ENCODE results near the gene RCBTB1. TPM values are rescaled to one million over a fixed set of nuclear protein-coding genes. Genes with fewer than 3 reads are reported as not detected.

RCBTB1 gene
- polyA plus RNA-seq, 1 donor (not counting 4 experiments of a cell fraction or from before 2014, with no cell fraction given), result 26.9 TPM

GRCh38 chr13:49607761-49608160, 22.4 kb upstream of the RCBTB1 start:
- Histone ChIP-seq H2AFZ (ENCODE audit: control insufficient read depth, low read length) (no peak overlapping the region), H3K4me2 (ENCODE audit: control insufficient read depth, extremely low read depth, insufficient read depth, low read depth, low read length) (no peak overlapping the region), H3K4me3 (ENCODE audit: control insufficient read depth in 2 of 3, extremely low read depth in 1 of 3, insufficient read depth in 2 of 3, low read depth in 1 of 3, low read length in 3 of 3) (no peak overlapping the region), H3K79me2 (ENCODE audit: control insufficient read depth, insufficient read depth, low read length) (no peaks in the 10 kb centered on the region), H4K20me1 (ENCODE audit: control insufficient read depth, extremely low read depth, insufficient read depth, low read length) (no peaks in the 10 kb centered on the region), H3K36me3 (ENCODE audit: control insufficient read depth in 2 of 2, extremely low read depth in 1 of 2, insufficient read depth in 2 of 2, low read length in 2 of 2) (no peaks in the 10 kb centered on the region), H3K27me3 (ENCODE audit: control insufficient read depth, extremely low read depth, insufficient read depth, low read length) (no peaks in the 10 kb centered on the region), H3K4me1 (ENCODE audit: control insufficient read depth, extremely low read depth, insufficient read depth, low read length) (no peaks in the 10 kb centered on the region), H3K9me3 (ENCODE audit: control insufficient read depth, low read depth, low read length) (no peaks in the 10 kb centered on the region), H3K9ac (ENCODE audit: control insufficient read depth, extremely low read depth, insufficient read depth, low read length) (no peak overlapping the region), H3K9me1 (ENCODE audit: control insufficient read depth, extremely low read depth, insufficient read depth, low read length) (no peaks in the 10 kb centered on the region), H3K27ac (ENCODE audit: control insufficient read depth, insufficient read depth, low read length) (no peak overlapping the region)
- TF ChIP-seq CTCF (optimal IDR thresholded peaks at IDR 0.05 in 1 of 3, IDR thresholded peaks at IDR 0.05 in 1 of 3, conservative IDR thresholded peaks at IDR 0.05 in 1 of 3; ENCODE audit: extremely low read depth in 1 of 3, insufficient read depth in 2 of 3, low read length in 3 of 3) (no peak), EZH2 (IDR thresholded peaks at IDR 0.05; ENCODE audit: low read length) (no peak)
- FAIRE-seq (no peak), DNase-seq (ENCODE audit: low read depth, low spot score) (no peak)
- dilution Hi-C loops (cut with MboI; ENCODE audit: extremely low pct_ligation_motif_present, low sequenced_read_pairs), result no loop called here

GRCh38 chr13:49606747-49607648, 21.6 kb upstream of the RCBTB1 start:
- TF ChIP-seq CTCF (optimal IDR thresholded peaks at IDR 0.05 in 1 of 3, IDR thresholded peaks at IDR 0.05 in 1 of 3, conservative IDR thresholded peaks at IDR 0.05 in 1 of 3; ENCODE audit: extremely low read depth in 1 of 3, insufficient read depth in 2 of 3, low read length in 3 of 3) (peak; percentile 77 to 98 (median 87)), EZH2 (IDR thresholded peaks at IDR 0.05; ENCODE audit: low read length) (no peak)
- Histone ChIP-seq H3K9ac (ENCODE audit: control insufficient read depth, extremely low read depth, insufficient read depth, low read length) (peak overlapping the region; percentile 33), H3K9me1 (ENCODE audit: control insufficient read depth, extremely low read depth, insufficient read depth, low read length) (no peaks in the 10 kb centered on the region), H3K36me3 (ENCODE audit: control insufficient read depth in 2 of 2, extremely low read depth in 1 of 2, insufficient read depth in 2 of 2, low read length in 2 of 2) (no peaks in the 10 kb centered on the region), H4K20me1 (ENCODE audit: control insufficient read depth, extremely low read depth, insufficient read depth, low read length) (no peaks in the 10 kb centered on the region), H3K27ac (ENCODE audit: control insufficient read depth, insufficient read depth, low read length) (no peak overlapping the region), H3K79me2 (ENCODE audit: control insufficient read depth, insufficient read depth, low read length) (no peaks in the 10 kb centered on the region), H3K4me3 (ENCODE audit: control insufficient read depth in 2 of 3, extremely low read depth in 1 of 3, insufficient read depth in 2 of 3, low read depth in 1 of 3, low read length in 3 of 3) (peak overlapping the region; percentile 11 to 53 (median 45)), H2AFZ (ENCODE audit: control insufficient read depth, low read length) (peak overlapping the region; percentile 92), H3K27me3 (ENCODE audit: control insufficient read depth, extremely low read depth, insufficient read depth, low read length) (no peaks in the 10 kb centered on the region), H3K4me1 (ENCODE audit: control insufficient read depth, extremely low read depth, insufficient read depth, low read length) (no peaks in the 10 kb centered on the region), H3K4me2 (ENCODE audit: control insufficient read depth, extremely low read depth, insufficient read depth, low read depth, low read length) (peak overlapping the region; percentile 88), H3K9me3 (ENCODE audit: control insufficient read depth, low read depth, low read length) (no peaks in the 10 kb centered on the region)
- dilution Hi-C loops (cut with MboI; ENCODE audit: extremely low pct_ligation_motif_present, low sequenced_read_pairs), result no loop called here
- FAIRE-seq, result peak; percentile 90
- DNase-seq (ENCODE audit: low read depth, low spot score), result no peak

All from keratinocyte (primary cell).